GM19240 (cell line): ENCODE measurements around the gene PGC.
"Not testable (repeated sequence)": the region's sequence is repeated elsewhere in the genome, so short reads cannot be mapped to it uniquely, and the experiment has no call there.

ENCODE experiments used
- DNase-seq: peaks from one replicate; pipeline ENCODE4 v3.0.0; 2011; ENCODE audit warnings: low spot score; ENCODE audit not compliant: insufficient read length

PGC gene

GRCh38 chr6:41775293-41775882, 28.2 kb upstream of the PGC start:
- no peak for DNase-seq

- no peak for DNase-seq
Measured at GRCh38 chr6:41774841-41775240, 27.6 kb upstream of the PGC start.

- DNase-seq = no peak
Measured at GRCh38 chr6:41771058-41771983, 24.1 kb upstream of the PGC start.

GRCh38 chr6:41770381-41771057, 23.3 kb upstream of the PGC start:
- no peak for DNase-seq

- no peak for DNase-seq
Measured at GRCh38 chr6:41769376-41769775, 22.2 kb upstream of the PGC start.

- no peak for DNase-seq
Measured at GRCh38 chr6:41768545-41769308, 21.5 kb upstream of the PGC start.

- no peak for DNase-seq
Measured at GRCh38 chr6:41767112-41767833, 20.1 kb upstream of the PGC start.

GRCh38 chr6:41766043-41766664, 19.0 kb upstream of the PGC start:
- not testable (repeated sequence) for DNase-seq

- DNase-seq = no peak
Measured at GRCh38 chr6:41763470-41763869, 16.3 kb upstream of the PGC start.

- DNase-seq = no peak
Measured at GRCh38 chr6:41759905-41760579, 12.8 kb upstream of the PGC start.

- no peak for DNase-seq
Measured at GRCh38 chr6:41759106-41759904, 12.1 kb upstream of the PGC start.

- DNase-seq = no peak
Measured at GRCh38 chr6:41758641-41759035, 11.4 kb upstream of the PGC start.

GRCh38 chr6:41757931-41758640, 10.9 kb upstream of the PGC start:
- no peak for DNase-seq

- no peak for DNase-seq
Measured at GRCh38 chr6:41757271-41757670, 10.1 kb upstream of the PGC start.

GRCh38 chr6:41756354-41756753, 9.2 kb upstream of the PGC start:
- DNase-seq = no peak

- no peak for DNase-seq
Measured at GRCh38 chr6:41755895-41756294, 8.7 kb upstream of the PGC start.

GRCh38 chr6:41750374-41750773, 3.2 kb upstream of the PGC start:
- no peak for DNase-seq

- DNase-seq = no peak
Measured at GRCh38 chr6:41748542-41748941, 1.3 kb upstream of the PGC start.
